IMR-90 (cell line): ENCODE data around the gene IRF2. TPM values are rescaled to one million over a fixed set of nuclear protein-coding genes. Genes with fewer than 3 reads are reported as not detected.
A peak's percentile ranks its signal among the peaks of the same experiment; 100 is the strongest.
"Not testable (repeated sequence)": the region's sequence is repeated elsewhere in the genome, so short reads cannot be mapped to it uniquely, and the experiment has no call there.

Experiments used
- ATAC-seq: fragments of 200-7000 bp; cut with Tn5 transposase; 2 replicates; pipeline ENCODE4 v1.9.1; 2020; ENCODE audit warnings: low read depth, mild to moderate bottlenecking, moderate library complexity
- BruUV-seq: library from RNA; stranded (reverse); fragments of 400-500 nt; replicated peaks from 2 replicates; lab custom pipeline; 2021; lab: Mats Ljungman, UMichigan
- CTCF ChIA-PET: fragments of 300-600 bp; formaldehyde crosslinking; extraction: SDS; loops from one replicate; lab custom pipeline; 2021; ENCODE audit warnings: antibody characterized with exemption; lab: Yijun Ruan, JAX
- POLR2A ChIA-PET: fragments of 300-600 bp; sonication (Branson Sonifier 250); formaldehyde crosslinking; loops from one replicate; lab custom pipeline; 2022; ENCODE audit warnings: antibody characterized with exemption; ENCODE audit not compliant: unreplicated experiment; lab: Charles Lee
- DNase-seq: peaks from one replicate; pipeline ENCODE4 v3.0.0; 2013
- H2AFZ ChIP-seq: replicated peaks from 2 replicates; pipeline ENCODE3; 2013; ENCODE audit warnings: low read length, mild to moderate bottlenecking; ENCODE audit not compliant: poor library complexity
- H2AK5ac ChIP-seq: 2 replicates; pipeline ENCODE4 v1.6.1; 2013; ENCODE audit warnings: low read depth, low read length, inconsistent platforms
- H2AK9ac ChIP-seq: replicated peaks from 2 replicates; pipeline ENCODE3; 2013; ENCODE audit warnings: mild to moderate bottlenecking, low read depth, low read length, moderate library complexity; ENCODE audit not compliant: poor library complexity
- H2BK120ac ChIP-seq: 2 replicates; pipeline ENCODE4 v1.6.1; 2013; ENCODE audit warnings: low read depth, low read length, inconsistent platforms
- H2BK15ac ChIP-seq: 3 replicates; pipeline ENCODE4 v1.6.1; 2013; ENCODE audit warnings: low read depth, low read length, inconsistent platforms
- H2BK20ac ChIP-seq: 2 replicates; pipeline ENCODE4 v1.6.1; 2013; ENCODE audit warnings: low read depth, mild to moderate bottlenecking, inconsistent platforms, low read length, moderate library complexity
- H2BK5ac ChIP-seq: 2 replicates; pipeline ENCODE4 v1.6.1; 2013; ENCODE audit warnings: mild to moderate bottlenecking, low read depth, low read length, inconsistent platforms; ENCODE audit not compliant: poor library complexity, severe bottlenecking
- H3K14ac ChIP-seq: replicated peaks from 2 replicates; pipeline ENCODE4 v1.6.1; 2013; ENCODE audit warnings: low read depth, low read length, inconsistent platforms
- H3K18ac ChIP-seq: 2 replicates; pipeline ENCODE4 v1.6.1; 2013; ENCODE audit warnings: low read depth, low read length, control low read depth
- H3K23ac ChIP-seq: 2 replicates; pipeline ENCODE4 v1.6.1; 2013; ENCODE audit warnings: low read depth, low read length, inconsistent platforms
- H3K27ac ChIP-seq: 2 replicates; pipeline ENCODE4 v1.5.1; 2013; ENCODE audit warnings: mild to moderate bottlenecking, control low read depth, low read length; ENCODE audit not compliant: insufficient read depth
- H3K27me3 ChIP-seq: 2 replicates; pipeline ENCODE4 v1.6.1; 2013; ENCODE audit warnings: low read length; ENCODE audit not compliant: control insufficient read depth, insufficient read depth
- H3K36me3 ChIP-seq: 2 replicates; pipeline ENCODE4 v1.6.1; 2013; ENCODE audit warnings: low read length, mixed read lengths; ENCODE audit not compliant: control insufficient read depth, insufficient read depth
- H3K4ac ChIP-seq: 2 replicates; pipeline ENCODE4 v1.6.1; 2013; ENCODE audit warnings: low read depth, low read length, inconsistent platforms
- H3K4me1 ChIP-seq: 2 replicates; pipeline ENCODE4 v1.6.1; 2013; ENCODE audit warnings: low read length, mixed read lengths; ENCODE audit not compliant: control insufficient read depth, insufficient read depth
- H3K4me2 ChIP-seq: 2 replicates; pipeline ENCODE4 v1.6.1; 2013; ENCODE audit warnings: low read depth, mild to moderate bottlenecking, control low read depth, low read length, moderate library complexity
- H3K4me3 ChIP-seq: 2 replicates; pipeline ENCODE4 v1.5.1; 2013; ENCODE audit warnings: low read depth, mild to moderate bottlenecking, control low read depth, low read length, moderate library complexity; ENCODE audit not compliant: insufficient read depth
- H3K56ac ChIP-seq: 2 replicates; pipeline ENCODE4 v1.6.1; 2013; ENCODE audit warnings: low read length, inconsistent platforms; ENCODE audit not compliant: insufficient read depth; ENCODE audit errors: extremely low read depth
- H3K79me1 ChIP-seq, 2 experiments: 2 replicates each; pipeline ENCODE4 v1.6.1; 2013; ENCODE audit warnings: low read length in 2 of 2, inconsistent platforms in 1 of 2, low read depth in 1 of 2
- H3K9ac ChIP-seq: 2 replicates; pipeline ENCODE4 v1.6.1; 2013; ENCODE audit warnings: low read depth, low read length, control low read depth
- H3K9me1 ChIP-seq: 2 replicates; pipeline ENCODE4 v1.6.1; 2013; ENCODE audit warnings: low read length, inconsistent platforms; ENCODE audit not compliant: insufficient read depth
- H3K9me3 ChIP-seq: 2 replicates; pipeline ENCODE4 v1.6.1; 2013; ENCODE audit warnings: low read length; ENCODE audit not compliant: control insufficient read depth, insufficient read depth
- H4K20me1 ChIP-seq: 2 replicates; pipeline ENCODE4 v1.6.1; 2013; ENCODE audit warnings: low read length, inconsistent platforms; ENCODE audit not compliant: insufficient read depth
- H4K5ac ChIP-seq: 2 replicates; pipeline ENCODE4 v1.6.1; 2013; ENCODE audit warnings: mild to moderate bottlenecking, low read depth, low read length, control low read depth
- H4K8ac ChIP-seq, 2 experiments: 2 replicates each; pipeline ENCODE4 v1.6.1; 2013; ENCODE audit warnings: low read depth in 2 of 2, low read length in 2 of 2, control low read depth in 1 of 2, inconsistent platforms in 1 of 2
- H4K91ac ChIP-seq: 2 replicates; pipeline ENCODE4 v1.6.1; 2013; ENCODE audit warnings: low read depth, low read length, inconsistent platforms; ENCODE audit not compliant: insufficient read depth
- CHD1 ChIP-seq: IDR thresholded peaks from 2 replicates; pipeline ENCODE4 v1.6.1; 2012; ENCODE audit warnings: low read depth, low read length, improper control_type of control experiment
- MAFK ChIP-seq: IDR thresholded peaks from 2 replicates; pipeline ENCODE4 v1.6.1; 2012; ENCODE audit warnings: low read depth, low read length, improper control_type of control experiment
- MXI1 ChIP-seq: IDR thresholded peaks from 2 replicates; pipeline ENCODE4 v1.6.1; 2012; ENCODE audit warnings: low read depth, mild to moderate bottlenecking, low read length, moderate library complexity, borderline replicate concordance
- NFE2L2 ChIP-seq: fragments of 150-350 bp; IDR thresholded peaks from 2 replicates; pipeline ENCODE4 v1.6.1; 2016; ENCODE audit warnings: low read depth, mild to moderate bottlenecking, low read length
- RAD21 ChIP-seq: IDR thresholded peaks from 2 replicates; pipeline ENCODE4 v1.6.1; 2012; ENCODE audit warnings: low read length, improper control_type of control experiment
- RFX5 ChIP-seq: IDR thresholded peaks from 2 replicates; pipeline ENCODE4 v1.8.0; 2012; ENCODE audit warnings: low read depth, mild to moderate bottlenecking, low read length, moderate library complexity
- SMC3 ChIP-seq: fragments of 150-350 bp; IDR thresholded peaks from 2 replicates; pipeline ENCODE4 v1.6.1; 2016; ENCODE audit warnings: low read depth, mild to moderate bottlenecking, antibody characterized with exemption, low read length, moderate library complexity
- WGBS, 2 experiments: methylation state at CpG; one replicate each; pipeline versions ENCODE4 v1.1.5 to v1.1.7; 2013; ENCODE audit warnings: missing lambda C conversion rate in 2 of 2; ENCODE audit not compliant: insufficient read length in 1 of 2; ENCODE audit errors: extremely low coverage in 2 of 2; 5-methylcytosine and 5-hydroxymethylcytosine counted together
- dilution Hi-C: fragments of 300-500 bp; cut with HindIII; formaldehyde crosslinking; loops from one replicate; pipeline ENCODE4 v1.14.3; 2018; ENCODE audit warnings: low sequenced_read_pairs; ENCODE audit not compliant: unreplicated experiment
- in situ Hi-C: fragments of 300-500 bp; cut with MboI; formaldehyde crosslinking; loops from 3 replicates; pipeline ENCODE4 v1.14.3; 2019; ENCODE audit warnings: low sequenced_read_pairs, inconsistent platforms, mixed read lengths
- intact Hi-C: fragments of 100-400 bp; cut with micrococcal nuclease; formaldehyde crosslinking; loops from 2 replicates; pipeline ENCODE4 v1.10.0; 2022
- polyA plus RNA-seq, 3 experiments: library from polyadenylated mRNA; depleted of rRNA; stranded (reverse); fragments of >200 nt; gene quantifications; 2 replicates each; pipeline ENCODE4 v1.2.3, GENCODE V29; 2012; ENCODE audit warnings: low replicate concordance in 1 of 3
- total RNA-seq: library from RNA; depleted of rRNA; stranded (reverse); fragments of >200 nt; gene quantifications from 2 replicates; pipeline ENCODE4 v1.2.3, GENCODE V29; 2012

The IRF2 gene
- total and polyA plus RNA-seq, 2 of the 4 experiments (the other 2 are of a cell fraction) = 16.5 to 21.9 TPM

- TF ChIP-seq RFX5 = no peak
- no peak for TF ChIP-seq RAD21
- no peak for TF ChIP-seq NFE2L2
- no peak for TF ChIP-seq SMC3
- TF ChIP-seq MXI1 = no peak
These were observed 92.0 kb downstream of the IRF2 start (continued) for GRCh38 chr4:184382189-184382846.

GRCh38 chr4:184380707-184381106 lies 93.6 kb downstream of the IRF2 start:
- Histone ChIP-seq H2BK5ac (no peak overlapping the region), H3K27ac (no peak overlapping the region), H3K27me3 (no peaks in the 10 kb centered on the region), H3K79me1 (peaks cover 0 to 11% of the 10 kb centered on the region in 2 experiments; a peak in 2 of 4 replicates), H3K9me3 (no peaks in the 10 kb centered on the region), H3K4me2 (no peak overlapping the region), H3K36me3 (peaks cover under 1% of the 10 kb centered on the region; the same call in 1 of the 2 replicates), H4K5ac (no peak overlapping the region; the same call in 1 of the 2 replicates), H2BK120ac (no peak overlapping the region), H3K14ac (no peak overlapping the region), H2AK9ac (no peak overlapping the region), H3K23ac (no peak overlapping the region), H3K9me1 (peaks cover 17% of the 10 kb centered on the region), H3K4me3 (no peak overlapping the region), H2AK5ac (0 out of 2 replicates have a peak overlapping the region, but pooled peaks have one; percentile 13), H4K91ac (no peak overlapping the region), H4K8ac (no peak overlapping the region), H3K4me1 (peaks cover 20% of the 10 kb centered on the region), H3K56ac (no peak overlapping the region), H2BK20ac (no peak overlapping the region; the same call in 1 of the 2 replicates), H2BK15ac (no peak overlapping the region), H3K18ac (no peak overlapping the region), H3K4ac (0 out of 2 replicates have a peak overlapping the region, but pooled peaks have one; percentile 13), H2AFZ (no peak overlapping the region), H4K20me1 (peaks cover 8% of the 10 kb centered on the region), H3K9ac (no peak overlapping the region)
- POLR2A ChIA-PET = no interaction called here
- CTCF ChIA-PET = no interaction called here
- BruUV-seq = no TSS peak
- in situ Hi-C loops = no loop called here
- DNase-seq (no peak), ATAC-seq (no peak)
- 100% methylated on average over 1 of the region's 4 CpGs; no CpG with 5 or more reads in 1 of the 2 experiments for WGBS, 2 experiments
- intact Hi-C loops = loop anchor here (10.0 kb wide), 1 partner anchor 264 kb away; the partner anchor contains the start of genes CASP3 and PRIMPOL
- TF ChIP-seq MAFK (no peak), CHD1 (no peak)
- dilution Hi-C loops = no loop called here

GRCh38 chr4:184380214-184380613 lies 94.1 kb downstream of the IRF2 start:
- Histone ChIP-seq H3K4me1 (peaks cover 16% of the 10 kb centered on the region), H3K9me1 (peaks cover 12% of the 10 kb centered on the region)
- intact Hi-C loops = loop anchor here (10.0 kb wide), 1 partner anchor 265 kb away; the partner anchor contains the start of genes CASP3 and PRIMPOL
- H2AK9ac ChIP-seq, DNase-seq, H3K14ac ChIP-seq, H3K23ac ChIP-seq, H3K56ac ChIP-seq, ATAC-seq, H3K4ac ChIP-seq, H3K27ac ChIP-seq, H2BK20ac ChIP-seq, H4K5ac ChIP-seq, H2AFZ ChIP-seq, H2BK120ac ChIP-seq, H2BK15ac ChIP-seq, H4K8ac ChIP-seq, H4K91ac ChIP-seq, BruUV-seq, CTCF ChIA-PET, H3K4me3 ChIP-seq, in situ Hi-C loops, H3K9me3 ChIP-seq, H2BK5ac ChIP-seq, H3K18ac ChIP-seq, H3K27me3 ChIP-seq, POLR2A ChIA-PET, H3K9ac ChIP-seq, H3K4me2 ChIP-seq, H3K36me3 ChIP-seq, H2AK5ac ChIP-seq, dilution Hi-C loops, H4K20me1 ChIP-seq, H3K79me1 ChIP-seq: not testable (repeated sequence)
- WGBS, 2 experiments = 82% methylated on average over 2 of the region's 5 CpGs; no CpG with 5 or more reads in 1 of the 2 experiments
